Thoracic aorta (tissue), 2 donors: ENCODE data around the gene HDHD2. TPM values are rescaled to one million over a fixed set of nuclear protein-coding genes. Genes with fewer than 3 reads are reported as not detected.

ENCODE experiments used
- ATAC-seq: fragments of 150-250 bp; one replicate; pipeline ENCODE4 v1.8.0; 2017; ENCODE audit warnings: low read depth; ENCODE audit not compliant: insufficient number of reproducible peaks, low FRiP score
- DNase-seq: peaks from one replicate; pipeline ENCODE4 v3.0.0-alpha.2; 2020; ENCODE audit warnings: low spot score
- H3K27ac ChIP-seq, 2 donors: fragments of 200-600 bp; sonication (generic); 1 replicate in 1 of 2; 2 replicates in 1 of 2; pipeline ENCODE4 v1.5.1; 2016; ENCODE audit warnings: mild to moderate bottlenecking in 2 of 2, moderate library complexity in 2 of 2
- H3K27me3 ChIP-seq: fragments of 200-600 bp; sonication (generic); replicated peaks from 2 replicates; pipeline ENCODE4 v1.6.0; 2016; ENCODE audit warnings: mild to moderate bottlenecking; ENCODE audit not compliant: insufficient read depth
- H3K36me3 ChIP-seq: fragments of 200-600 bp; sonication (generic); one replicate; pipeline ENCODE4 v1.5.1; 2016
- H3K4me1 ChIP-seq, 2 donors: fragments of 200-600 bp; sonication (generic); 1 replicate in 1 of 2; 2 replicates in 1 of 2; pipeline versions ENCODE4 v1.5.1 to v1.6.0; 2016; ENCODE audit warnings: low read depth in 2 of 2, mild to moderate bottlenecking in 1 of 2; ENCODE audit not compliant: control insufficient read depth in 1 of 2
- H3K4me3 ChIP-seq: fragments of 200-600 bp; sonication (generic); 2 replicates; pipeline ENCODE4 v1.5.1; 2016; ENCODE audit warnings: mild to moderate bottlenecking
- H3K9me3 ChIP-seq: fragments of 200-600 bp; sonication (generic); 2 replicates; pipeline ENCODE4 v1.5.1; 2016
- CTCF ChIP-seq: fragments of 200-600 bp; sonication (generic); IDR thresholded peaks from one replicate; pipeline ENCODE4 v1.5.1; 2019; ENCODE audit warnings: antibody characterized with exemption
- total RNA-seq, 2 donors: library from RNA; depleted of rRNA; stranded (reverse); fragments of >200 nt; gene quantifications; one replicate each; pipeline versions ENCODE4 v1.1.0 to v1.2.3, GENCODE V29; 2016

HDHD2 gene
- total RNA-seq, 2 donors from 2014 or later = 19.0 to 31.9 TPM

DNA sequence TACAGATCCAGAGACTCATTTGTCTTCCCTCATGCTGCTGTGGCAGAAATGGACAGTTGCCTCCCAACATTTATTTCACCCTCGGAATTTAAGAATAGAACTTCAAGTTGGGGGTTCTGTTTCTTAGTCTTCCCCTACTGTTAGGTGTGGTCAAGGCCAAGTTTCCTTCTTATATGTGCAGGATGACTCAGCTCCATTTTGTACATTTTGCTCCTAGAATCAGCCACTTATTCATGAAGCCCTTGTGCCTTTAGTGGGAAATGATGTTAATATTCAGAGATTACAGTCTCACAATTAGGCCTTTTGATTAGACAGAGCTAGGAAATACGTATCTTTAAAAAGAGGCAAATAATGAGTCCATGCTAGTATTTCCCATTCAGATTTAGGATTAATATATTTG, 68.7 kb downstream of the HDHD2 start:
- TF ChIP-seq CTCF = no peak
- DNase-seq (no peak), ATAC-seq (no peak)
- no peak overlapping the region for H3K27ac ChIP-seq
- H3K9me3 ChIP-seq = no peaks in the 10 kb centered on the region
- H3K4me3 ChIP-seq = no peak overlapping the region
- H3K36me3 ChIP-seq = no peaks in the 10 kb centered on the region
- no peaks in the 10 kb centered on the region for H3K4me1 ChIP-seq
- no peaks in the 10 kb centered on the region for H3K27me3 ChIP-seq

GRCh38 chr18:47080872-47081271, 69.4 kb downstream of the HDHD2 start:
- Histone ChIP-seq H3K36me3 (no peaks in the 10 kb centered on the region), H3K4me3 (no peak overlapping the region), H3K4me1 (no peaks in the 10 kb centered on the region), H3K27ac (no peak overlapping the region), H3K27me3 (no peaks in the 10 kb centered on the region), H3K9me3 (no peaks in the 10 kb centered on the region)
- TF ChIP-seq CTCF = no peak
- DNase-seq = no peak
- ATAC-seq = no peak

DNA sequence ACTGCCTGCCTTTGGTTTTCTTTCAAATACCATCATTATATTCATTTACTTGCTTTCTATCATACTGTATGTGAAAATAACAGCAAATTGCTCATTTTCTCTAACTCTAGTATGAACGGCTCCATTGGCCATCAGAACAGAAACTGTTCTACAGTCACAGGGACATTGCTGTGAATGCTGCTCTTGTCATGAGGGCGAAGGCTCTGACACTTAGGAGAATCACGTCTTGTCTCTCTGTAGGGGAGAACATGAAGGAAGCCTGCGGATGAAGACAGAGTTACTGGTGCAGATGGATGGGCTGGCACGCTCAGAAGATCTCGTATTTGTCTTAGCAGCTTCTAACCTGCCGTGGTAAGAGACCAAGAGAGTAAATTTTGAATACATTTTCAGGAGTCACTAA, 73.2 kb downstream of the HDHD2 start:
- Histone ChIP-seq H3K27me3 (no peaks in the 10 kb centered on the region), H3K9me3 (no peaks in the 10 kb centered on the region), H3K4me1 (no peaks in the 10 kb centered on the region), H3K27ac (no peak overlapping the region), H3K4me3 (no peak overlapping the region), H3K36me3 (no peaks in the 10 kb centered on the region)
- ATAC-seq (no peak), DNase-seq (no peak)
- TF ChIP-seq CTCF = no peak

- ATAC-seq = no peak
- TF ChIP-seq CTCF = no peak
- no peak overlapping the region for H3K4me3 ChIP-seq
- H3K36me3 ChIP-seq = no peaks in the 10 kb centered on the region
- H3K27ac ChIP-seq = no peak overlapping the region
- H3K4me1 ChIP-seq = no peaks in the 10 kb centered on the region
- no peak for DNase-seq
- no peaks in the 10 kb centered on the region for H3K27me3 ChIP-seq
- no peaks in the 10 kb centered on the region for H3K9me3 ChIP-seq
Measured at GRCh38 chr18:47075098-47075883, 75.0 kb downstream of the HDHD2 start.

- Histone ChIP-seq H3K4me3 (no peak overlapping the region), H3K4me1 (no peaks in the 10 kb centered on the region), H3K27me3 (no peaks in the 10 kb centered on the region), H3K27ac (no peak overlapping the region), H3K9me3 (no peaks in the 10 kb centered on the region), H3K36me3 (no peaks in the 10 kb centered on the region)
- DNase-seq (no peak), ATAC-seq (no peak)
- TF ChIP-seq CTCF = no peak
Measured at GRCh38 chr18:47067648-47068047, 82.7 kb downstream of the HDHD2 start.
